GM19351 (cell line): Measurements from ENCODE around the gene SCNN1B.
"Not testable (repeated sequence)": the region's sequence is repeated elsewhere in the genome, so short reads cannot be mapped to it uniquely, and the experiment has no call there.

ENCODE experiments used
- ATAC-seq: cut with Tn5 transposase; IDR thresholded peaks from one replicate; pipeline ENCODE4 v1.9.1; 2021; ENCODE audit warnings: mild to moderate bottlenecking, moderate library complexity; ENCODE audit not compliant: unreplicated experiment

Gene SCNN1B

DNA sequence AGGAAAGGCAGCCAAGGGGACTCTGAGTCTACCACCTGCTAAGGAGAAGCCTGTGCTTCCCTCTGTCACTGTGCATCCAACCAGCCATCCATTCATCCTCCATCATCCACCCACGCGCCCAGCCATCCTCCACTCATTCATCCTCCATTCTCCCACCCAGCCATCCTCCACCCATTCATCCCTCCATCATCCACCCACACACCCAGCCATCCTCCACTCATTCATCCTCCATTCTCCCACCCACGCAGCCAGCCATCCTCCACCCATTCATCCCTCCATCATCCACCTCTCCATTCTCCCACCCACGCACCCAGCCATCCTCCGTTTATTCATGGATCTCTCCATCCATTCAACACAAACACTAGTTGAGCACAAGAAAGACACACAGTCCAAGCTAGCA is 76.8 kb downstream of the SCNN1B start:
- ATAC-seq = no peak

DNA sequence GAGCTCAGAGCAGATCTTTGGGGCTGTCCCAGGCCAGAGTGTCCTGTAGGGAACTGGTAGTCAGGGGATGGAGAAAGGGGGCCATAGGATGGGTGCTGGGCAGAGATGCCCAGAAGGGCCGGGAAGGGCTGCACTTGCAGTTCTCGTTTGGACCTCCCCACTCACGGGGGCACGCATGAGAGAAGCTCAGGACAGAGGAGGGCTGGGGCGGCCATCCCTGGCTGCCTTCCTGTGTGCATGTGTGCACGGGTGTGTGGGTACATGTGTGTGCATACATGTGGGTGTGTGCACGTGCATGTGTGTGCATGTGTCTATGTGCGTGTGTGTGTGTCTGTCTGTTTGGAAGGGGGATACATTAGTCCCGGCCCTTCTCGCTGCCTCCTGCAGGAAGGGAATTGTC is 77.6 kb downstream of the SCNN1B start:
- no peak for ATAC-seq

GRCh38 chr16:23380501-23380951 is 78.4 kb downstream of the SCNN1B start:
- no peak for ATAC-seq

GRCh38 chr16:23381702-23382101 is 79.6 kb downstream of the SCNN1B start:
- ATAC-seq = not testable (repeated sequence)

DNA sequence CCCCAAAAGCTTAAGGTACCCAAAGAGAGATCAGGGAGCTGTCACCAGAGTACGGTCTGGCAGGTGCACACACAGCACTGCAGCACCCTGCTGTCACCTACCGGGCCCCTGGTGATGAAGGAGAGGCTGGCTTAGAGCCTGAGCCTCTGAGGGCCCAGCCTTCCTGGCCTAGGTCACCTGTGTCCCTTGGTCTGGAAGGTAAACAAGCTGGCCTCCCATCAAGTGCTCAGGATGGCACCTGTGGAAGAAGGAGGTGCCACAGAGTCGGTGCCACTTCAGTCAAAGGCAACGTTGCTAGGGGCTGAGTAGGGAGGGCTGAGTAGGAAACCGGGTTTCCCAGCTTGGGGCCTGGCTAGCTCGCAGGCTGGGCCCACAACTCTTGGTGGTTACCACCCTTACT is 80.2 kb downstream of the SCNN1B start:
- ATAC-seq = no peak

GRCh38 chr16:23383881-23384280 is 81.8 kb downstream of the SCNN1B start:
- no peak for ATAC-seq

DNA sequence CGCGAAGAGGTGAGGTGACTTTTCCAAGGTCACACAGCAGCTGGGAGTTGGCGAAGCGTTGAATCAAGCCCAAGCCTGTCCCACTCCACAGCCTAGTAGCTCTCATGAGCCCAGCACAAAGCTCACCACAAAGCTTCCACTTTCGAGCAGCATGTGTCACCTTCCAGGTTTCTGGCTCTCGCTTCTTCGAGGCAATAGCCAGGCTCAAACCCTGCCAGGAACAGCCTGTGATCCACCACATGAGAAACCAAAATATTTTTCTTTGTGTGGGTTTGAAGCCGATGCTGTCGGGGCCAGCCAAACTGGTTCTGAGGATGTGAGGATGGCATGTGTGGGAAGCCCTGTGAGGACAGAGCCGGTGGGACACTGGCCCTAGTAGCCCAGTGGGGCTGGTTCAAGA is 82.8 kb downstream of the SCNN1B start:
- no peak for ATAC-seq

DNA sequence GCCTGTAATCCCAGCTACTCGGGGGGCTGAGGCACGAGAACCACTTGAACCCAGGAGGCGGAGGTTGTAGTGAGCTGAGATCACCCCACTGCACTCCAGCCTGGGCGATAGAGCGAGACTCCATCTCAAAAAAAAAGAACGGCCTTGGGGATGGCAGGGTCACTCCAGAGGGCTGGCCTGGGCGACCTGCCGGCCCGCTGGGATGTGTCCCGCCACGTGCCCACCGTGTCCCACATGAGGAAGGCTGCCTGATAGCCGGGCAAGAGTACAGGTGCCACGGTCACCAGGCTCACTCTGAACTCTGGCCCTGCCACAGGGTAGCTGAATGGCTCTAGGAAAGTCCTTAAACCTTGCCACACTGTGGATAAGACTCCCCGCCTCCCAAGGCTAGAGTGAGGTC is 83.3 kb downstream of the SCNN1B start:
- no peak for ATAC-seq

DNA sequence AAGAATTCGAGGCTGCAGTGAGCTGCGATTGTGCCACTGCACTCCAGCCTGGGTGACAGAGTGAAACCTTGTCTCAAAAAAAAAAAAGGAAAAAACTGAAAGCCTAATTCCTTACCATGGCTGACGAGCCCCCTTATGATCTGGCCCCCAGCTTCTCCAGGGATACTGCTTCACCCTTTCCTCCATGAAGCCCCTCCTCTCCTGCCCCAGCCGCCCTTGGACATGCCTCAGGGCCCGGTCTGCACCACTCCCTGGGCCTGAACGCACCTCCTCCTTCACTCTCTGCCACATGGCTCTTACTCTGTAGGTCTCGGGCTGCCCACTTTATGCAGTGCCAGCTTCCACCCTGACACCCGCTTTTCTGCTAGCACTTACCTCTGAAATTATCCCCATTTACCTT is 85.6 kb downstream of the SCNN1B start:
- ATAC-seq = no peak

- no peak for ATAC-seq
Measured at GRCh38 chr16:23388786-23389185, 86.7 kb downstream of the SCNN1B start.

GRCh38 chr16:23389201-23389600 is 87.1 kb downstream of the SCNN1B start:
- ATAC-seq = no peak

GRCh38 chr16:23389936-23390335 is 87.8 kb downstream of the SCNN1B start:
- ATAC-seq = not testable (repeated sequence)

DNA sequence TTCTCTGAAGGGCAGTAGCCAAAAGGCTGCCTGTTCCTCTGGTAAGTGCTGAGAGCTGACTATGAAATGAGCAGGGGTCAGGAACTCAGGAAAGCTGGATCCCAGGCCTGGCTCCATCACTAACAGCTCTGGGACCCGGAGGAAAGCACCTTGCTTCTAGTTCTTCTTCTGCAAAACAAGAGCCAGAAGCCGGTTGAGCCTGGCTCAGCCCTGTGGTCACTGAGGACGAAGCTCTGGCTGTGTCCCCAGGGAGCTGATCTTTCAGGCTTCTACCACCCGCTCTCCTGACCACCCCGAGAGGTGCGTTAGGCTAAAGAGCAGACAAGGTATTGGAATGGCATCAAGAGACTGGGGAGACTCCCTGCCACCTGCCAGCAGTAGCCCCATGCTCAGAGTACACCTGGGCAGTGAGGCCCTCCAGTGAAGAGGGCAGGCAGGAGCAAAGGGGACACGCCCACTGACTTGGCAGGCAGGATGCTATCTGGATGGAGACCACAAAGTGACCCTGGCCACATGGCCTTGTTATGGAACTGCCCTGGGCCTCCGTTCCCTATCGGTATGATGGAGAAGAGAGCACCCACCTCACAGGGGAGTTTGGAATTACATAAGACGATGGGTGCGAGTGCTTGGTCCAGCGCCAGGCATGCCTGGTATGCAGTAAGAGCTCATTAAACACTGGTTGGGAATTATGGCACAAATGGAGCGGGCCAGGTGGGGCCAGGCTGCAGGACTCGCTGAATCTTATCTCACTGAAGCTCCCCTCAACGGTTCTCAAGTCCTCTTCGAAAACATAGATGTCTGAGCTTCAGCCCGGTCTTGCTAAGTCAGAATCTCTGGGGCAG is 89.5 kb downstream of the SCNN1B start:
- ATAC-seq = no peak

DNA sequence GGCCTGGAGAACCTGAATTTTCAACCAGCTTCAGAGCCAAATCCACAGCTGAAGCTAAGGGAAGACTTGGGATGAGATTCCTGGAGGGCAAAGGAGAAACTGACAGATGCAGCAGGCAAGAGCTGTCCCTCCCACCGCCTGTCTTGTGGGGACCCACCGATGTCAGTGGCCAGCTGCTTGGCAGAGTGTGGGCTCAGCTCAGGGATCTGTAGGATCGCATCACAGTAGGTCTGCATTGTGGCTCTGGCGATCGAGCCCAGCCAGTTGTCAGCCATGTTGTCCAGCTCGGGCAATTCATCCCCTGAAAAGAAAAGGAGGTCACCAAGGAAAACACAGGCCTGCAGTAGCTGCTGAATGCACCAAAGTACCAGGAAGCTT is 90.1 kb downstream of the SCNN1B start:
- no peak for ATAC-seq

DNA sequence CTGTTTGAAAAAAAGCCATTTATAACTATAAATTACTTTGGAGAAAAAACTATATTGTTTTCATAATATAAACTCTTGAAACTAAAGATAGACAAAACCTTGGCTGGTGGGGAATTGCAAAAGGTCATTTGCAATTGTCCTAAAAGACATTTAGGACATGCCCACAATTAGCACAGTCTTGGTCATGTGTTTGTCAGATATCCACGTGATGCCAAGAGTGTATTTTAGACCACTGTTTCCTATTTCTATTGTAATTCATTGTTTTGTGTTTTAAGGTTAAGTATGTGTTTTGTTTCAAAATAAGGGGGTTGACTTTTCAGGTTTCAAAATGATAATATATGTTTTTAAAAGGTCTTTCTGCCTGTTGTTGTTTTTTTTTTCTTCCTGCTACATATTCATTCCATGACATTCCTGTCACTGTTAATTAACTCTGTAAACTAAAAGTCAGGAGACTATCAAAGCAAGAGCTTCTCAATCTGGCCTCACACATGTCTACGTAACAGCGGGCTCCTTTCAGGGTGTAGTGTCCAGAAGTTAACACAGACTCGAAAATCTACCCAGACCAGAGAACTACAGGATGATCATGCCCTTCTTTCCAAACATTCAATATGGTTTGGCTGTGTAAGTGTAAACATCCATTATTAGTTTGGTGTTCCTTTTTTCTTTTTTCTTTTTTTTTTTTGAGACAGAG is 92.2 kb downstream of the SCNN1B start:
- ATAC-seq = no peak

- ATAC-seq = no peak
Measured at GRCh38 chr16:23395732-23396131, 93.6 kb downstream of the SCNN1B start.

DNA sequence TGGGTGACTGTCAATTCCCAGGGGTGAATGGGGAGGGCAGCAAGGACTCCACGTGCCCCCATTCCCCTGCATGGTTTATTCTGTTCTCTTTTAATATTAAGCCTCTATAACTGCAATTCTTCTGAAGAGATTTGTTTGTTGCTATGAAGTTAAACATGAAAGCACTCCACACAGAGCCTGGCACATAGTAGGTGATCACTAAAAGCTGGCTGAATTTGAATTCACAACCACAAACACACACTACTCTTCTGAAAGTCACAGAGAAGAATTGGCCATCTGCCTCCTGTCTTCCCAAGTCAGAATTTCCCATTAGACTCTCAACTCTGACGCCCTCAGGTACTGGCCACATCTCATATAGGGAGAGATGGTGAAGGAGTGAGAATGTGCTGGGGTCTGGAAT is 95.4 kb downstream of the SCNN1B start:
- ATAC-seq = no peak

- no peak for ATAC-seq
Measured at GRCh38 chr16:23398987-23399805, 97.1 kb downstream of the SCNN1B start.

GRCh38 chr16:23400447-23400846 is 98.3 kb downstream of the SCNN1B start:
- ATAC-seq = not testable (repeated sequence)

DNA sequence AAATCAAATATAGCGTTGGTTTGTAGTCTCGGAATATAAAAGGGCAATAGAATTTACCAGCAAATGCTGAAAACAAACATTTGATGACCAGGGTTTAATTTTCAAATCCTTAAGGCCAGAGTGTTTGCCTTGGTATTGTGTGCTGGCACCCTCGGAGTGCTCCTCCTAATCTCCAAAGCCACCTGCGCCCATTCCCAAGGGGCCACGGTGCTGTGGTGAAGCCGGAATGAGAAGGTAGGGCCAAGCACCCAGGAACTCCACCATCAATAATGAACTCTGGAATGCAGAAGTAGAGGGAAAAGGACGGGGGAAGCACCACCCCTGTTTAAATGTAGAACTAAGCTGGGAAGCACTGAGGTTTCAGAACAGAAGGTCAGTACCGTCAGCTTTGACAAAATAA is 99.0 kb downstream of the SCNN1B start:
- no peak for ATAC-seq

DNA sequence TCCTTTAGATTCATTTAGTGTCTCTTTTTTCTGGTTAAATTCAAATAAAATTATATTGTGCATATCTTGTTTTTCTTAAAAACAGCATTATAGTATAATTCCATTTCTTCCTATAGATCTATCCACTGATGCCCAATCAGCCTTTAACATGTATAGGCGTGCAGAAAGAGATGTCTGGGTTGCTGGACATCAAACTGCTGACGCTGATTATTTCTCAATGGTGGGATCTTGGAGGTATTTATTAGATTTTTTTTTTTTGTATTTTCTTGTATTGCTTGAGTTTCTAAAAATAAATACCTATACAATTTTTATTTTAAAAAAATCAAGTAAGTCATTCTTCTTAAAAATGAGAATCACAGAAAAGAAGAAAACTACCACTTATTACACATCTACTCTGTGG is 100.0 kb downstream of the SCNN1B start:
- no peak for ATAC-seq
